Measurements from ENCODE around the gene DHRS4. TPM values are rescaled to one million over a fixed set of nuclear protein-coding genes. Genes with fewer than 3 reads are reported as not detected.
A peak's percentile ranks its signal among the peaks of the same experiment; 100 is the strongest.

The DHRS4 gene
- total and polyA plus RNA-seq, 2 of the 13 experiments (the other 11 are each of a cell fraction or from before 2014, with no cell fraction given), result 23.9 to 45.1 TPM

DNA sequence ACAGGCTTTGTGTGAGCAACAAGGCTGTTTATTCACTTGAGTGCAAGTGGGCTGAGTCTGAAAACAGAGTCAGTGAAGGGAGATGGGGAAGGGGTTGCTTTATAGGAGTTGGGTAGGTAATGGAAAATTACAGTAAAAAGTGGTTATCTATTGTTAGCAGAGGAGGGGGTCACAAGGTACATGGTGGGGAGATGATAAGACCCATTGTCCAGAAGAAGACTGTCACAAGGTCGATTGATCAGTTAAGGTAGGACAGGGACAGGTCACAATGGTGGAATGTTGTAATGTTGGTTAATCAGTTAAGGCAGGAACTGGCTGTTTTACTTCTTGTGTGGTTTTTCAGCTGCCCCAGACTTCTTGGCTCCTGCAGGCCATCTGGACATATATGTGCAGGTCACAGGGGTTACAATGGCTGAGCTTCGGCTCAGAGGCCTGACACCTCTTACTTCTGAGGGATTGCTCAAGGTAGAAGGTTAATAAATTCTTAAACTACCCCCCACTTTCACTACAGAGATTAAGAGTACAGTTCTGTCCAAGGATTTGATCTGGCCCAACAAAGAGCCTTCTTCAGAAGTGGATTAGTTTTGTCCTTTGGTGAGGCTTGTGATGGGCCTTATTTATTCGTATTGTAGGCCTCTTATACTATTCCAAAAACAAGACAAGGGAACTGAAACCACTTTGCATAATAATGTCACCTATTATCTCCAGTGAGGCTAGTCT lies 13.8 kb upstream of the DHRS4 start (continued):
- TF ChIP-seq, protein P1, sequence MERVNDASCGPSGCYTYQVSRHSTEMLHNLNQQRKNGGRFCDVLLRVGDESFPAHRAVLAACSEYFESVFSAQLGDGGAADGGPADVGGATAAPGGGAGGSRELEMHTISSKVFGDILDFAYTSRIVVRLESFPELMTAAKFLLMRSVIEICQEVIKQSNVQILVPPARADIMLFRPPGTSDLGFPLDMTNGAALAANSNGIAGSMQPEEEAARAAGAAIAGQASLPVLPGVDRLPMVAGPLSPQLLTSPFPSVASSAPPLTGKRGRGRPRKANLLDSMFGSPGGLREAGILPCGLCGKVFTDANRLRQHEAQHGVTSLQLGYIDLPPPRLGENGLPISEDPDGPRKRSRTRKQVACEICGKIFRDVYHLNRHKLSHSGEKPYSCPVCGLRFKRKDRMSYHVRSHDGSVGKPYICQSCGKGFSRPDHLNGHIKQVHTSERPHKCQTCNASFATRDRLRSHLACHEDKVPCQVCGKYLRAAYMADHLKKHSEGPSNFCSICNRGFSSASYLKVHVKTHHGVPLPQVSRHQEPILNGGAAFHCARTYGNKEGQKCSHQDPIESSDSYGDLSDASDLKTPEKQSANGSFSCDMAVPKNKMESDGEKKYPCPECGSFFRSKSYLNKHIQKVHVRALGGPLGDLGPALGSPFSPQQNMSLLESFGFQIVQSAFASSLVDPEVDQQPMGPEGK (CRISPR knock-in tag; IDR thresholded peaks at IDR 0.05), result peak; percentile 91
- TF ChIP-seq ZFYVE20 (CRISPR knock-in tag; IDR thresholded peaks at IDR 0.05; ENCODE audit: borderline replicate concordance, low read depth) (no peak), TBP (CRISPR knock-in tag; IDR thresholded peaks at IDR 0.05) (no peak), POLR2AphosphoS2 (IDR thresholded peaks at IDR 0.05; ENCODE audit: low read depth, low read length) (no peak), NCOA2 (CRISPR knock-in tag; IDR thresholded peaks at IDR 0.05) (peak; percentile 82), KLF9 (CRISPR knock-in tag; IDR thresholded peaks at IDR 0.05; ENCODE audit: low read depth) (no peak), SNRNP70 (IDR thresholded peaks at IDR 0.05; ENCODE audit: low read depth, low read length) (no peak), ZNF660 (CRISPR knock-in tag; IDR thresholded peaks at IDR 0.05; ENCODE audit: borderline replicate concordance, low read depth) (no peak), ZNF335 (CRISPR knock-in tag; IDR thresholded peaks at IDR 0.05) (no peak), NFE2 (CRISPR knock-in tag; IDR thresholded peaks at IDR 0.05) (no peak), ZNF431 (CRISPR knock-in tag; IDR thresholded peaks at IDR 0.05; ENCODE audit: borderline replicate concordance, low read depth) (no peak), FIP1L1 (IDR thresholded peaks at IDR 0.05; ENCODE audit: borderline replicate concordance, insufficient read depth, low read depth, low read length) (no peak), XRCC5 (optimal IDR thresholded peaks at IDR 0.05; ENCODE audit: low read length) (no peak), ZNF674 (CRISPR knock-in tag; IDR thresholded peaks at IDR 0.05; ENCODE audit: low read depth) (no peak), MED8 (CRISPR knock-in tag; IDR thresholded peaks at IDR 0.05; ENCODE audit: insufficient replicate concordance) (no peak), PCBP1 (IDR thresholded peaks at IDR 0.05; ENCODE audit: borderline replicate concordance, low read depth, low read length) (no peak), ZNF652 (CRISPR knock-in tag; IDR thresholded peaks at IDR 0.05; ENCODE audit: borderline replicate concordance, low read depth) (no peak), ZSCAN25 (CRISPR knock-in tag; IDR thresholded peaks at IDR 0.05) (peak; percentile 64; the same call in 1 of the 2 replicates), ZNF224 (CRISPR knock-in tag; IDR thresholded peaks at IDR 0.05) (no peak)
- TF ChIP-seq, protein P2, sequence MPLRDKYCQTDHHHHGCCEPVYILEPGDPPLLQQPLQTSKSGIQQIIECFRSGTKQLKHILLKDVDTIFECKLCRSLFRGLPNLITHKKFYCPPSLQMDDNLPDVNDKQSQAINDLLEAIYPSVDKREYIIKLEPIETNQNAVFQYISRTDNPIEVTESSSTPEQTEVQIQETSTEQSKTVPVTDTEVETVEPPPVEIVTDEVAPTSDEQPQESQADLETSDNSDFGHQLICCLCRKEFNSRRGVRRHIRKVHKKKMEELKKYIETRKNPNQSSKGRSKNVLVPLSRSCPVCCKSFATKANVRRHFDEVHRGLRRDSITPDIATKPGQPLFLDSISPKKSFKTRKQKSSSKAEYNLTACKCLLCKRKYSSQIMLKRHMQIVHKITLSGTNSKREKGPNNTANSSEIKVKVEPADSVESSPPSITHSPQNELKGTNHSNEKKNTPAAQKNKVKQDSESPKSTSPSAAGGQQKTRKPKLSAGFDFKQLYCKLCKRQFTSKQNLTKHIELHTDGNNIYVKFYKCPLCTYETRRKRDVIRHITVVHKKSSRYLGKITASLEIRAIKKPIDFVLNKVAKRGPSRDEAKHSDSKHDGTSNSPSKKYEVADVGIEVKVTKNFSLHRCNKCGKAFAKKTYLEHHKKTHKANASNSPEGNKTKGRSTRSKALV (CRISPR knock-in tag; IDR thresholded peaks at IDR 0.05), result no peak
- TF ChIP-seq, protein P3, sequence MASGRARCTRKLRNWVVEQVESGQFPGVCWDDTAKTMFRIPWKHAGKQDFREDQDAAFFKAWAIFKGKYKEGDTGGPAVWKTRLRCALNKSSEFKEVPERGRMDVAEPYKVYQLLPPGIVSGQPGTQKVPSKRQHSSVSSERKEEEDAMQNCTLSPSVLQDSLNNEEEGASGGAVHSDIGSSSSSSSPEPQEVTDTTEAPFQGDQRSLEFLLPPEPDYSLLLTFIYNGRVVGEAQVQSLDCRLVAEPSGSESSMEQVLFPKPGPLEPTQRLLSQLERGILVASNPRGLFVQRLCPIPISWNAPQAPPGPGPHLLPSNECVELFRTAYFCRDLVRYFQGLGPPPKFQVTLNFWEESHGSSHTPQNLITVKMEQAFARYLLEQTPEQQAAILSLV (CRISPR knock-in tag; IDR thresholded peaks at IDR 0.05; ENCODE audit: borderline replicate concordance), result no peak
- TF ChIP-seq, protein P4, sequence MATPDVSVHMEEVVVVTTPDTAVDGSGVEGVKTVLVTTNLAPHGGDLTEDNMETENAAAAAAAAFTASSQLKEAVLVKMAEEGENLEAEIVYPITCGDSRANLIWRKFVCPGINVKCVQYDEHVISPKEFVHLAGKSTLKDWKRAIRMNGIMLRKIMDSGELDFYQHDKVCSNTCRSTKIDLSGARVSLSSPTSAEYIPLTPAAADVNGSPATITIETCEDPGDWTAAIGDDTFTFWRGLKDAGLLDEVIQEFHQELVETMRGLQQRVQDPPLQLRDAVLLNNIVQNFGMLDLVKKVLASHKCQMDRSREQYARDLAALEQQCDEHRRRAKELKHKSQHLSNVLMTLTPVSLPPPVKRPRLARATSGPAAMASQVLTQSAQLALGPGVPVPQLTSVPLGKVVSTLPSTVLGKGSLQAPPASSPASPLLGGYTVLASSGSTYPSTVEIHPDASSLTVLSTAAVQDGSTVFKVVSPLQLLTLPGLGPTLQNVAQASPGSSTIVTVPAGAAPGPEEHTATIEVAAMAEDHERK (CRISPR knock-in tag; IDR thresholded peaks at IDR 0.05; ENCODE audit: low read depth), result no peak
- TF ChIP-seq, protein P5, sequence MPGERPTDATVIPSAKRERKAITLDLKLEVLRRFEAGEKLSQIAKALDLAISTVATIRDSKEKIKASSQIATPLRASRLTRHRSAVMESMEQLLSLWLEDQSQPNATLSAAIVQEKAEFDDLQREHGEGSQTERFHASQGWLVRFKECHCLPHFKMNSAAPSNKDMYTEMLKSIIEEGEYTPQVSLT (CRISPR knock-in tag; IDR thresholded peaks at IDR 0.05; ENCODE audit: borderline replicate concordance, low read depth), result no peak
